GM12878 (cell line): Measurements from ENCODE around the gene WASF1. TPM values are rescaled to one million over a fixed set of nuclear protein-coding genes. Genes with fewer than 3 reads are reported as not detected.

ENCODE experiments used
- ATAC-seq: fragments of 200-7000 bp; cut with Tn5 transposase; 3 replicates; pipeline ENCODE4 v1.9.1; 2020; ENCODE audit warnings: mild to moderate bottlenecking, moderate library complexity
- BruUV-seq: library from RNA; stranded (reverse); fragments of 400-500 nt; replicated peaks from 2 replicates; lab custom pipeline; 2021; lab: Mats Ljungman, UMichigan
- CTCF ChIA-PET: fragments of 300-600 bp; sonication (Branson Sonifier 250); formaldehyde crosslinking; extraction: SDS; loops from one replicate; lab custom pipeline; 2021; ENCODE audit warnings: inconsistent platforms; lab: Yijun Ruan, JAX
- POLR2A ChIA-PET: fragments of 350-600 bp; formaldehyde crosslinking; extraction: SDS; loops from one replicate; lab custom pipeline; 2021; ENCODE audit warnings: inconsistent platforms; lab: Charles Lee
- RAD21 ChIA-PET: fragments of 300-600 bp; sonication (Branson Sonifier 250); formaldehyde crosslinking; loops from one replicate; lab custom pipeline; 2023; ENCODE audit warnings: antibody characterized with exemption; ENCODE audit not compliant: unreplicated experiment; lab: Charles Lee
- SMC1A ChIA-PET: fragments of 300-600 bp; sonication (Branson Sonifier 250); formaldehyde crosslinking; loops from one replicate; lab custom pipeline; 2023; ENCODE audit not compliant: unreplicated experiment, uncharacterized antibody; lab: Charles Lee
- DNase-seq: peaks from one replicate; pipeline ENCODE4 v3.0.0-alpha.2; 2011; ENCODE audit warnings: low read depth, low spot score
- FAIRE-seq: peaks from 3 replicates; lab custom pipeline; 2011; peaks lifted over from hg19 to GRCh38; lab: Jason Lieb, UNC
- H2AFZ ChIP-seq: 2 replicates; pipeline ENCODE4 v1.6.0; 2011; ENCODE audit warnings: low read depth, low read length, control low read depth; ENCODE audit not compliant: control insufficient read depth
- H3K27ac ChIP-seq: 2 replicates; pipeline ENCODE4 v1.5.1; 2011; ENCODE audit warnings: control low read depth; ENCODE audit not compliant: control insufficient read depth, insufficient read depth
- H3K27me3 ChIP-seq, 2 experiments: replicated peaks in 1 of 2; 2 replicates each; pipeline versions ENCODE4 v1.6.0 to v1.6.1; 2011; ENCODE audit warnings: low read length in 1 of 2; ENCODE audit not compliant: control insufficient read depth in 2 of 2, insufficient read depth in 2 of 2
- H3K36me3 ChIP-seq, 2 experiments: 2 replicates each; pipeline ENCODE4 v1.5.1; 2011; ENCODE audit warnings: low read length in 1 of 2; ENCODE audit not compliant: control insufficient read depth in 2 of 2, insufficient read depth in 2 of 2
- H3K4me1 ChIP-seq: 2 replicates; pipeline ENCODE4 v1.6.1; 2011; ENCODE audit warnings: mild to moderate bottlenecking, low read length, moderate library complexity, mixed read lengths; ENCODE audit not compliant: control insufficient read depth, insufficient read depth
- H3K4me2 ChIP-seq: 2 replicates; pipeline ENCODE4 v1.6.0; 2011; ENCODE audit warnings: control low read depth; ENCODE audit not compliant: control insufficient read depth, insufficient read depth
- H3K4me3 ChIP-seq: fragments of 200-600 bp; sonication (generic); 2 replicates; pipeline ENCODE4 v1.5.1; 2016
- H3K79me2 ChIP-seq: 2 replicates; pipeline ENCODE4 v1.6.0; 2011; ENCODE audit warnings: low read length; ENCODE audit not compliant: control insufficient read depth, insufficient read depth
- H3K9ac ChIP-seq: 2 replicates; pipeline ENCODE4 v1.8.0; 2011; ENCODE audit warnings: low read length, control low read depth, mixed read lengths; ENCODE audit not compliant: control insufficient read depth, insufficient read depth
- H3K9me3 ChIP-seq: replicated peaks from 3 replicates; pipeline ENCODE4 v1.5.1; 2011; ENCODE audit warnings: mild to moderate bottlenecking, low read length; ENCODE audit not compliant: control insufficient read depth, insufficient read depth
- H4K20me1 ChIP-seq: 2 replicates; pipeline ENCODE4 v1.6.0; 2011; ENCODE audit not compliant: control insufficient read depth, insufficient read depth
- ATF3 ChIP-seq: IDR thresholded peaks from 2 replicates; pipeline ENCODE4 v1.6.1; 2011; ENCODE audit warnings: low read depth, mild to moderate bottlenecking, low read length, moderate library complexity, borderline replicate concordance; ENCODE audit errors: extremely low read depth
- GATAD2B ChIP-seq: fragments of 450-650 bp; conservative IDR thresholded peaks from 2 replicates; pipeline ENCODE4 v1.6.1; 2017; ENCODE audit warnings: low read depth, mild to moderate bottlenecking, moderate library complexity
- MEF2B ChIP-seq: fragments of 450-650 bp; IDR thresholded peaks from 2 replicates; pipeline ENCODE4 v1.6.1; 2018; ENCODE audit warnings: mild to moderate bottlenecking, moderate library complexity; ENCODE audit not compliant: partially characterized antibody, poor library complexity, severe bottlenecking
- RBBP5 ChIP-seq: fragments of 200-600 bp; sonication (generic); conservative IDR thresholded peaks from 2 replicates; pipeline ENCODE4 v1.6.1; 2016
- USF2 ChIP-seq: IDR thresholded peaks from 2 replicates; pipeline ENCODE4 v1.6.1; 2011; ENCODE audit warnings: low read depth, low read length, improper control_type of control experiment, borderline replicate concordance
- whole genome bisulfite sequencing: methylation state at CpG from one replicate; pipeline ENCODE4 v1.1.6; 2016; ENCODE audit warnings: low lambda C conversion rate; ENCODE audit not compliant: insufficient replicate concordance, insufficient coverage; ENCODE audit errors: missing lambda C conversion rate; 5-methylcytosine and 5-hydroxymethylcytosine counted together
- in situ Hi-C: fragments of 300-500 bp; cut with MboI; formaldehyde crosslinking; loops from 9 replicates; pipeline ENCODE4 v1.14.3; 2018; ENCODE audit warnings: mixed read lengths
- intact Hi-C: fragments of 100-400 bp; cut with micrococcal nuclease; formaldehyde crosslinking; loops from one replicate; pipeline ENCODE4 v1.14.2; 2022; ENCODE audit not compliant: unreplicated experiment
- polyA plus RNA-seq, 11 experiments: library from polyadenylated mRNA; depleted of rRNA in 4 of 11; unstranded in 6 of 11; stranded (reverse) in 5 of 11; fragments of >200 nt; fragmentation: Nextera tagmentation in 4 of 11; fragmentation: Illumina TruSeq in 1 of 11; extraction: Ambion mirVana in 4 of 11; extraction: Trizol in 1 of 11; gene quantifications; 1 replicate in 1 of 11; 2 replicates in 10 of 11; pipeline versions ENCODE4 v1.2.1 to v1.2.3, GENCODE V29; 2011 to 2016; ENCODE audit warnings: inconsistent platforms in 2 of 11, missing spikeins in 2 of 11, low read depth in 1 of 11
- total RNA-seq, 4 experiments: library from RNA; depleted of rRNA in 3 of 4; stranded (reverse); fragments of >200 nt in 3 of 4; fragmentation: Illumina TruSeq in 1 of 4; extraction: Trizol in 1 of 4; gene quantifications; 2 replicates each; pipeline versions ENCODE4 v1.2.1 to v1.2.3, GENCODE V29; 2013 to 2021
- TF ChIP-seq, protein P1 (sequence below): fragments of 450-650 bp; formaldehyde crosslinking; IDR thresholded peaks from 2 replicates; pipeline ENCODE4 v1.4.0; 2020; ENCODE audit warnings: mild to moderate bottlenecking, moderate library complexity
- TF ChIP-seq, protein P2 (sequence below): fragments of 450-650 bp; IDR thresholded peaks from 2 replicates; pipeline ENCODE4 v1.6.1; 2018; ENCODE audit warnings: borderline replicate concordance, mild to moderate bottlenecking; ENCODE audit not compliant: partially characterized antibody

WASF1 gene
- total and polyA plus RNA-seq, 10 of the 15 experiments (the other 5 are each of a cell fraction or from before 2014, with no cell fraction given) = 1.3 to 10.2 (median 4.5) TPM

GRCh38 chr6:110191477-110191876 is 12.0 kb upstream of the WASF1 start:
- no peak overlapping the region for H3K27ac ChIP-seq

GRCh38 chr6:110190726-110191125 is 11.3 kb upstream of the WASF1 start:
- no TSS peak for BruUV-seq
- ChIA-PET RAD21 (no interaction called here), POLR2A (interaction anchor here (0.6 kb wide), 1 partner anchor 17 kb away, joined by 5 read pairs; no protein-coding TSS in a partner anchor), SMC1A (interaction anchor here (1.2 kb wide), 1 partner anchor 11 kb away, joined by 4 read pairs; no protein-coding TSS in a partner anchor), CTCF (interaction anchor here (2.8 kb wide), 1 partner anchor 15 kb away, joined by 8 read pairs; no protein-coding TSS in a partner anchor)
- no peak overlapping the region for H3K9ac ChIP-seq
- H3K4me2 ChIP-seq = no peak overlapping the region
- intact Hi-C loops (no loop called here), in situ Hi-C loops (no loop called here)
- no peak overlapping the region for H3K4me3 ChIP-seq
- H3K36me3 ChIP-seq = no peaks in the 10 kb centered on the region
- WGBS = 96% methylated on average over 5 of the region's 6 CpGs
- no peaks in the 10 kb centered on the region; the same call in 1 of the 2 replicates for H3K4me1 ChIP-seq
- DNase-seq (no peak), FAIRE-seq (no peak), ATAC-seq (no peak)
- peaks cover 49% of the 10 kb centered on the region for H3K79me2 ChIP-seq
- H3K27ac ChIP-seq = no peak overlapping the region
- no peak overlapping the region for H2AFZ ChIP-seq
- no peaks in the 10 kb centered on the region for H3K9me3 ChIP-seq
- H3K27me3 ChIP-seq = no peaks in the 10 kb centered on the region
- H4K20me1 ChIP-seq = no peaks in the 10 kb centered on the region
- no peak for TF ChIP-seq USF2
- no peak for TF ChIP-seq ATF3
- TF ChIP-seq, protein P1, sequence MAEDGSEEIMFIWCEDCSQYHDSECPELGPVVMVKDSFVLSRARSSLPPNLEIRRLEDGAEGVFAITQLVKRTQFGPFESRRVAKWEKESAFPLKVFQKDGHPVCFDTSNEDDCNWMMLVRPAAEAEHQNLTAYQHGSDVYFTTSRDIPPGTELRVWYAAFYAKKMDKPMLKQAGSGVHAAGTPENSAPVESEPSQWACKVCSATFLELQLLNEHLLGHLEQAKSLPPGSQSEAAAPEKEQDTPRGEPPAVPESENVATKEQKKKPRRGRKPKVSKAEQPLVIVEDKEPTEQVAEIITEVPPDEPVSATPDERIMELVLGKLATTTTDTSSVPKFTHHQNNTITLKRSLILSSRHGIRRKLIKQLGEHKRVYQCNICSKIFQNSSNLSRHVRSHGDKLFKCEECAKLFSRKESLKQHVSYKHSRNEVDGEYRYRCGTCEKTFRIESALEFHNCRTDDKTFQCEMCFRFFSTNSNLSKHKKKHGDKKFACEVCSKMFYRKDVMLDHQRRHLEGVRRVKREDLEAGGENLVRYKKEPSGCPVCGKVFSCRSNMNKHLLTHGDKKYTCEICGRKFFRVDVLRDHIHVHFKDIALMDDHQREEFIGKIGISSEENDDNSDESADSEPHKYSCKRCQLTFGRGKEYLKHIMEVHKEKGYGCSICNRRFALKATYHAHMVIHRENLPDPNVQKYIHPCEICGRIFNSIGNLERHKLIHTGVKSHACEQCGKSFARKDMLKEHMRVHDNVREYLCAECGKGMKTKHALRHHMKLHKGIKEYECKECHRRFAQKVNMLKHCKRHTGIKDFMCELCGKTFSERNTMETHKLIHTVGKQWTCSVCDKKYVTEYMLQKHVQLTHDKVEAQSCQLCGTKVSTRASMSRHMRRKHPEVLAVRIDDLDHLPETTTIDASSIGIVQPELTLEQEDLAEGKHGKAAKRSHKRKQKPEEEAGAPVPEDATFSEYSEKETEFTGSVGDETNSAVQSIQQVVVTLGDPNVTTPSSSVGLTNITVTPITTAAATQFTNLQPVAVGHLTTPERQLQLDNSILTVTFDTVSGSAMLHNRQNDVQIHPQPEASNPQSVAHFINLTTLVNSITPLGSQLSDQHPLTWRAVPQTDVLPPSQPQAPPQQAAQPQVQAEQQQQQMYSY = no peak
- TF ChIP-seq, protein P2, sequence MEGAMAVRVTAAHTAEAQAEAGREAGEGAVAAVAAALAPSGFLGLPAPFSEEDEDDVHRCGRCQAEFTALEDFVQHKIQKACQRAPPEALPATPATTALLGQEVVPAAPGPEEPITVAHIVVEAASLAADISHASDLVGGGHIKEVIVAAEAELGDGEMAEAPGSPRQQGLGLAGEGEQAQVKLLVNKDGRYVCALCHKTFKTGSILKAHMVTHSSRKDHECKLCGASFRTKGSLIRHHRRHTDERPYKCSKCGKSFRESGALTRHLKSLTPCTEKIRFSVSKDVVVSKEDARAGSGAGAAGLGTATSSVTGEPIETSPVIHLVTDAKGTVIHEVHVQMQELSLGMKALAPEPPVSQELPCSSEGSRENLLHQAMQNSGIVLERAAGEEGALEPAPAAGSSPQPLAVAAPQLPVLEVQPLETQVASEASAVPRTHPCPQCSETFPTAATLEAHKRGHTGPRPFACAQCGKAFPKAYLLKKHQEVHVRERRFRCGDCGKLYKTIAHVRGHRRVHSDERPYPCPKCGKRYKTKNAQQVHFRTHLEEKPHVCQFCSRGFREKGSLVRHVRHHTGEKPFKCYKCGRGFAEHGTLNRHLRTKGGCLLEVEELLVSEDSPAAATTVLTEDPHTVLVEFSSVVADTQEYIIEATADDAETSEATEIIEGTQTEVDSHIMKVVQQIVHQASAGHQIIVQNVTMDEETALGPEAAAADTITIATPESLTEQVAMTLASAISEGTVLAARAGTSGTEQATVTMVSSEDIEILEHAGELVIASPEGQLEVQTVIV = no peak
- TF ChIP-seq RBBP5 = no peak

More at GRCh38 chr6:110191477-110191876, 12.0 kb upstream of the WASF1 start:
- ChIA-PET SMC1A (interaction anchor here (1.2 kb wide), 1 partner anchor 10 kb away, joined by 4 read pairs; no protein-coding TSS in a partner anchor), RAD21 (no interaction called here), POLR2A (interaction anchor here (0.6 kb wide), 1 partner anchor 16 kb away, joined by 5 read pairs; no protein-coding TSS in a partner anchor), CTCF (no interaction called here)
- Histone ChIP-seq H2AFZ (no peak overlapping the region), H3K4me1 (no peaks in the 10 kb centered on the region; the same call in 1 of the 2 replicates), H4K20me1 (no peaks in the 10 kb centered on the region), H3K79me2 (peaks cover 43% of the 10 kb centered on the region), H3K9me3 (no peaks in the 10 kb centered on the region), H3K4me2 (no peak overlapping the region), H3K36me3 (no peaks in the 10 kb centered on the region), H3K27me3 (no peaks in the 10 kb centered on the region), H3K4me3 (no peak overlapping the region), H3K9ac (no peak overlapping the region)
- BruUV-seq = no TSS peak
- ATAC-seq (no peak), FAIRE-seq (no peak), DNase-seq (no peak)
- intact Hi-C loops = no loop called here
- 96% methylated on average over 2 of the region's 2 CpGs for WGBS
- in situ Hi-C loops = no loop called here
- TF ChIP-seq MEF2B (no peak), GATAD2B (no peak)
